ENCODE measurements around the gene TCOF1.

The TCOF1 gene

DNA sequence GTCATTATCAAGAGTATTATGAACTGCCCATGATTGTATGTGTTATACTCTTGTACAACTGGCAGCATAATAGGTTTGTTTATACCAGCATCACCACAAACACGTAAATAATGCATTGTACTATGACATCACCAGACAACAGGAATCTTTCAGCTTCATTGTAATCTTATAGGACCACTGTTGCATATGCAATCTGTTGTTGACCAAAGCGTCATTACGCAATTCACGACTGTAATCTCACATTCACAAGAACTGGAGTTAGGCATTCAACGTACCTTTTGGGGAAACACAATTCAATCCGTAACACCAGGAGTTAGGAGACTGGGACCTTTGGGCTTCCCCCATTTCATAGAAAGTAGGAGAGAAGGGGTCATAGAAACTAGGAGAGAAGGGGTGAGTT lies 34.4 kb upstream of the TCOF1 start:
- DNase-seq (ENCODE audit: low spot score), result no peak

DNA sequence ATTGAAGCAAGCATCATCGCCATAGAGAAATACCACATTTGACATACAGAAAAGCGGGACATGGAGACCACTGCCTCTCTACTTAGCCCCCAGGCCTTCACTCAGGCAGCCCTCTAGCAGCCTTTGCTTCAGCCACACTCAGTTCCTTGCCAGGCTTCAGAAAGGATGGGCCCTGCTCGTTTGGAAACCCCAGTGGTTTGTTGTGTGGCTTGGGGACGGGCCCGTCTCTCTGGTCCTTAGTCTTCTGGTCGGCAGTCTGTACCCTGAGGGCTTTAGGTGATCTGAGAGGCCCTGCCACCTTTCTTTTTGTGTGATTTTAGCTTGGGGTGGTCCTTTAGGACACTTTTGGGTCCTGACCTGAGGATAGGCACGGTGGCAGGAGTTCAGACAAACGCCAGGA lies 33.7 kb upstream of the TCOF1 start:
- no peak for DNase-seq (ENCODE audit: low spot score)

DNA sequence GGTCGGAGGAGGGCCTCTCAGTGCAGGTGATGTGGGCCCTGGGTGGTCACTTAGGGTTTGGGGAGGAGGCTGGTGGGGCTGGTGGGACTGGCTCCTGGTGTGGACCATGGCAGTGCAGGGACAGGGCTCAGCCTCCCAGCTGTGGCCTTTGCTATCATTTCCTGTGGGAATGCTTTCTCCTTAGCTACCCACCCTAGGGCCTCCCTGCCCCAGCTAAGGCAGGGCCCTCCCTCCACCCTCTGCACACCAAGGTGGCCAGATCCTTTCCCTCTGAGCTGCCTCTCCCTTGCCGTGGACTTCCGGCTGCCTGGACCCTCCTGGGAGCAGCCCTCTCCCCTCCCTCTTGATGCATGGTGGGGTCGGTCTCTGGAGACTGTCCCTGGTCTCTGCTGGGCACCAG lies 32.1 kb upstream of the TCOF1 start:
- DNase-seq (ENCODE audit: low spot score), result no peak

DNA sequence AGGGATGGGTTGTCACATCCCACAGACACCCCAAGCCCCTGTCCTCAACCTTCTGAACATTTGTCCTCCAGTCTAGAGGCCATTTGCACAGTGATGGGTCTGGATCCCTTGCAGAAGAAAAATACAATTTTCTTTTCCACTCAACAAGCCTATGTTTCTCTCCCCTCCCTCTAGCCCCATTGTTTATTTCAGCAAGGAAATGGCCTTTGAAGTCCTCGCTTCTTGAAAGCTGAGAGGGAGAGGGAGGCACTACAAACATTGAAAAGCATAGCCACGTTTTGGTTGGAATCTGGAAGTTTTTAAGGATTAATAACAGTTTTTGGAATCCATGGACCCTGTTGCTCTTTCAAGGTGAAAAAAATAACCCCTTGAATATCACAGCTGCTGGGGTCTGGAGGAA lies 30.8 kb upstream of the TCOF1 start:
- no peak for DNase-seq (ENCODE audit: low spot score)

DNA sequence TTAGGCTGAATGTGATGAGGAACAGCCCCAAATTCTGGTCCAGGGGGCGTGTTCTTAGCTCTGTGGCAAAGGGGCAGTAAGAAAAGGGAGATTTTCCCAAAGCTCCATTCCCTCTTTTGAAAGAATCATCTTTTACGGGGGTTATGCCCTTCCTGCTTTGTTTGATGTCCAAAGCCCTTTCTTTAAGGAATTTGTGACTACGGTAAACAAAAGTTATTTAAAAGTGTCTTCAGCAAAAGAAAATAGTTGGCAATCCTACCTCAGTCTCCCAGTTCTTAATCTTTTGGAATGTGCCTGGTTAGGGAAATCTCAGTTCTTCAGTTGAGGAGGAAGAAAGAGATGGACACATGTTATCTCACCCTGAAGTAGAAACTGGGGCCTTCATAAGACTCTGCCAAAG lies 30.4 kb upstream of the TCOF1 start:
- DNase-seq (ENCODE audit: low spot score), result no peak

DNA sequence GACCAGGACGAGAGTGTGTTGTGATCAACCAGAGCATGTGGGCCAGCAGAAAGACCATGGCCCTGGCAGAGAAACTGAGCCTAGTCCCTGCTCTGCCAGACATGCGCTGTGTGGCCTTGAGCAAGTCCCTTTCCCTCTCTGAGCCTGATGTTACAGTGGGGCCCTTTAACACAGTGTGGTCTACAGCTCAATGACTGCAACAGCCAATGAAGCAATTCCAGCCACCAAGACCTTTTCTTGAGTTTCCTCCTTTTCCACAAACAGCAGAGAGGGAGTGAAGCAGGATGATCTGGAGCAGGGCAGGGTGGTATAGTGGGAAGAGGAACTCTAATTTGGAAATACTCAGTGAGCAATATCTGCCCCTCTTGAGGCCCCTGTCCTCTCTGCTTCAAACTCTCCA lies 29.0 kb upstream of the TCOF1 start:
- no peak for DNase-seq (ENCODE audit: low spot score)

DNA sequence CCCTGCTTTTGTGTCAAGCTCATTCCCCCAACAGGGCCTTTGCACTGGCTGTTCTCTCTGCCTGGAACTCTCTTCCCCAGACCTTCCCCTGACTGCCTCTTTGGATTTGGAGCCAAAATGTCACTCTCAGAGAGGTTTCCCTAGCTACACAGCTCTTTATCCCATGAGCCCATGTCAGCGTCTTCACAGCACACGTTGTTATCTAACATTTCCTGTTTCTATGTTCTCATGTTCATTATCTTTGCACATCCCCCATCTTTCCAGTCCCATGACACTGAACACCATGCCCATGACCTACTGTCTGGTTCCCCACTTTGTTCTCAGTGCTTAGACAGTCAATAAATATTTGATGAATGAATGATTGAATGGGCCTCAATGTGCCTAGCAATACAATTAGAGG lies 28.5 kb upstream of the TCOF1 start:
- DNase-seq (ENCODE audit: low spot score), result no peak

DNA sequence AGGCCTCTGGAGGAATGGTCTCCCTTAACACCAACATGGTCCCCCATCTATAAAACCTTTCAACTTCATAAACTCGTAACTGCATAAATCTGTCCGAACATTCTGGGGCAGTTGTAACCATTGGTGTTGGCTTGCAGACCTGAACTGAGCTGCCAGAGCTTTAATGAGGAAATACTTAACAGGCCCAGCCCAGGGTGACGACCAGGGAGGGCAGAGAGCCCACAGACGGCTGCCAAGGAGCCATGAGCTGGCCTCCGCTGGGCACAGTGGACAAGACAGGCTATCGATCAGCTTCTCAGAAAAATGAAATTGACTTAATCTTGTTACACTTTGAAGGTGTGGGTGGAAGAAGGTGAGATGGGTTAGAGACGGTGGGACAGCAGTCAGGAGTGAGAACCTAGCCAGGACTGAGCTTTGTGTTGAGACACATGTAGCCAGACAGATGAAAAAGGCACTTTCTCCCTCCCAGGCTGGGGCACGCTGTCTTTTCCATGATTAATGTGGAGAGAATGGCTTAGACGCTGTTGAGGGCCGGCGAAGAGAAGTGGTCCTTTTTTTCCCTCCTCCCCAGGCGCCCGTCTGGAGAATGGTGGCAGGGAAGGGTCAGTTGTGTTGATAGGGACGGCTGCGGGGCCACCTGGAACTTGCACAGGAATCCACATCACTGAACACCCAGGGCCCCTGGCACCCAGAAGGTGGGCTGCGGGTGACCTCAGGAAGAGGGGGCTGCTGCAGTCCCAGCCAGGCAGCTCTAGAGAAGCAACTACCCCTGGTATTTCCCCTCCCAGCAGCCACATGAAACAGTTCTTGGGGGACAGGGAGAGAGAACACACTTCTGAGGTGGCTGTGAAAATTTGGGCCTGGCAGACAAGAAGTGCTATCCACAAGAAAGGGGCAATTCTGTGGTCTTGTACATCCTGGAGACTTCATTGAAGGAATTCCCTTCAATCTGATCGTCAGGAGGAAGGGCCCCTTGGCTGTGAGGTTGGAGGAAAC lies 27.3 kb upstream of the TCOF1 start:
- DNase-seq (ENCODE audit: low spot score), result no peak

DNA sequence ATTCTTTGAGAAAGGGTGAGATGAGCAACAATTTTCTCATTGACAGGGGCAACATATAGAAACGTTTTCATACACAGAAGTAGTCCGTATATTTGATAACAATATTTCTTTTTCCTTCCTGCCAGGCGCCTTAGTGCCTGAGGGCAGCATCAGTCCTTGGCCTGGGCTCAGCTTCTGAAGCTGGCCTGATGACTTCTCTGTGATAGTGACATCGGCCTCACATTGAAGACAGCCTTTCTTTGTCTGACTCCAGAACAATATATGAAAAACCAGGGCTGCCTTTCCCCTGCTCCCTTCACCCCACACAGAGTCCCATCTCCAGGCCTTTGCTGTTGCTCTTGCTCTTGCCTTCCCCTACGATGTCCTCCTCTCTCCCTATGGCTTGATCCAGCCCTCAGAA lies 24.1 kb upstream of the TCOF1 start:
- no peak for DNase-seq (ENCODE audit: low spot score)

DNA sequence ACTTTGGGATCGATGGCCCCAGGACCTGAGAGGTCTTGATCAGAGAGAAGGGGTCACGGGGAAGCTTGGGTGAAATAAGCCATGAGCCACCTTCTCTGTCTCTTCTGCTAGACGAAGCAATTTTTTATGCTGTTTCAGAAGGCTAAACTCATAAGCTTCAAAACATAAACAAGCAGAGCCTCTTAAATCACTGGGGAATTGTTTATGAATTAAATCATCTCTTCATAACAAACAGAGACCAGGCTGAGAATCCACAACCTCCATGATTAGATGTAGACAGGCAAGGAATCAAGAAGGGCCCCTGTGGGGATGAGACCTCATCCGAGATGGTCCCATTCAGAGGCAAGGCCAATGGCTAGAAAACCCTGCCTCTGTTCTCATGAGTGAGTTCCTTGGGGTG lies 21.7 kb upstream of the TCOF1 start:
- DNase-seq (ENCODE audit: low spot score), result no peak

DNA sequence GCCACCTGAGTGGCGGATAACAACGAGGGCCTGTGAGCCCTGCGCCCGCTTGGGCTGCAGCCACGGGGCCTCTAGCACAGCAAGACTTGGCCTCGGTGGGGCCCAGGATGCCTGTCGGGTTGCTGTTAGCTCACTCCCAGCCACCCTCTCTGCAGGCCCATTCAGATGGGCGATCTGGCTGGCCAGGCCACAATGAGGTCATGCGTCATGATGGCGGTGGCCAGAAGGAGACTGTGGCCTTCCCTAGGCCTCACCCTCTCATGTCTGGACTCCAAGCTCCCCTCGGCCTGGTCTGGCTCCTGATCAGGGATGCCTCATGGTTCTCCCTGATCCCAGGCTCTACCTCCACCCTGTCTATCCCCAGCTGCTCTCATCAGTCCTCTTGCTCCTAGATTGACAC lies 19.0 kb upstream of the TCOF1 start:
- no peak for DNase-seq (ENCODE audit: low spot score)

DNA sequence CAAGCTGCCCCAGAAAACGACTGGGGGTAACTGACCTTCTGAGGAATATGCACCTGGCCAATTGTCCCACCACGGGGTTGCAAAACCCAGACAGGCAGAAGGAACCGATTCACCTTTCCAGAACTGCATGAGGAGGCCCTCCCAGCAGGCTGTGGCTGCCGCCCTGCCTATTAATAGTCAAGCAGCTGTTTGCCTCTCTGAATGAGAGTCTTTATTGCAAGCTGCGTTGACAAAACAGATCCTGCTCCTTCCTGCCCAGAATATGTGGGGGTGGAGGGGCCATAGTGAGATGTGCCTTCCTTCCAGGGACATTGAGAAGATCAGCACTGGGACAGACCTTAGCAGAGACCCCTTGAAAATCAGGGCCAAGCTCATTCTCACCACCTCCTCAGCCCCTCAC lies 18.3 kb upstream of the TCOF1 start:
- no peak for DNase-seq (ENCODE audit: low spot score)

DNA sequence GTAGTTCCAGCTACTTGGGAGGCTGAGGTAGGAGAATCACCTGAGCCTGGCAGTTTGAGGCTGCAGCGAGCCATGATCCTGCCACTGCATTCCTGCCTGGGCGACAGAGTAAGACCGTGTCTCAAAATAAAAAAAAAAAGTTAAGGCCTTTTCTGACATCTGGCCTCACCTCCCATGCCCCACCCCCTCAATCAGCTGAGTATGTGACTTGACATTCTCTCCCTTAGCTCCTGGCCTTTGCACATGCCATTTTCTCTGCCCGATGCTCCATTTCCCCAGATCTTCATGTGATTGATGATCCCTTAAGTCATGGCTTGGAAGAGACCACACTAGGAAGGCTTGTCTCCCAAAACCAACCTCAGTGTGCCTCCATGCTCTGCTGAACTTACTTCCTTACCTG lies 17.7 kb upstream of the TCOF1 start:
- DNase-seq (ENCODE audit: low spot score), result no peak

DNA sequence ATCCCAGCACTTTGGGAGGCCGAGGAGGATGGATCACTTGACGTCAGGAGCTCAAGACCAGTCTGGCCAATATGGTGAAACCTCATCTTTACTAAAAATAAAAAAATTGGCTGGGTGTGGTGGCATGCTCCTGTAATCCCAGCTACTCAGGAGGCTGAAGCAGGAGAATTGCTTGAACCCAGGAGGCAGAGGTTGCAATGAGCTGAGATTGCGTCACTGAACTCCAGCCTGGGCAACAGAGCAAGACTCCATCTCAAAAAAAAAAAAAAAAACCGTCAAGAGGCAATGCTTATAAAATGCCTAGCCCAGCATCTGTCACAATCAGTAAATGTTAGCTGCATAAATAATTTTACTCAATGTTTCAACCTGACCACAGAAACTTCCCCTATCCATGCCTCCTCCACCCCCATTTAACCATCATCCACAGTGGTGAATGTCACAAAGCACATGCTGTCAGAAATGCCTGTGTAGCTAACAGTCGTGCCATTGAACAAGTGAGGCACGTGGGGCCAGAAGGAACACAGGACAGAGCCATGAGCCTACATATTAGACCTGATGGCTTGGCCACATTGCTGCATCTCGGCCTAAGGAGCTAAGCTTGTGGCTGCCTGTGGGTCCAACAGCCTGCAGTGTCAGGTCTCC lies 16.8 kb upstream of the TCOF1 start:
- no peak for DNase-seq (ENCODE audit: low spot score)

DNA sequence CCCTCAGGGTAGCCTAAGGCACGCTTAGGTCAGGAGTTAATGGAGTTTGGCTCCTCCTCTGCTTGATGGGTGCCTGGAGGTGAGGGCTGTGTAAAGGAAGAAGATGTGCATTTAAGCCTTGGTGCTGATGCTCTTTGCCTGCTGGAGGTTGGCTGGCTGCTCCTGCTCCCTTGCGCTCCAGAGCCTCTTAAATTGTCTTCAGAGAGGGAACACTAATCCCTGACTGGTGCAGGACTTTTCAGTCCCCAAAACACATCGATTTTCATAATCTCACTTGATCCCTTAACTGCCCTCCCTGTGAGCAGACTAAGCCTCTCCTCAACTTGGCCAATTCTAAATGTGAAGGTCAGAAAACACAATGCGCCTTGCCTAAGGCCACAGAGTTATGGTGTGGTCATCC lies 16.2 kb upstream of the TCOF1 start:
- DNase-seq (ENCODE audit: low spot score), result no peak

DNA sequence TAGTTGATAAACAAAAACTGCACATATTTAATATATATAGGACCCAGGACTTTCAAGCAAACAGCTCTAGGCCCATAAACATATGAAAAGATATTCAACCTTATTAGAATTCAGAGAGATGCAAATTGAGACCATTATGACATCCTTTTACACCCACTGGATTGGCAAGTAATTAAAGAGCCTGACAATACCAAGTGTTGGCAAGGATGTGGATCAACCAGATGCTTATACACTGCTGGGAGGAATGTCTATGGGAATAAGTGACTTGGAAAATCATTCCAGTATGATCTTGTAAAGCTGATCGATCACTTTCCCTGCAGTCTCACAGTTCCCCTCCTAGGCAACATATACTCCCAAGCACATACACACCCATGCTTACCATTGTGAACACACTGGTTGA lies 15.5 kb upstream of the TCOF1 start:
- no peak for DNase-seq (ENCODE audit: low spot score)

DNA sequence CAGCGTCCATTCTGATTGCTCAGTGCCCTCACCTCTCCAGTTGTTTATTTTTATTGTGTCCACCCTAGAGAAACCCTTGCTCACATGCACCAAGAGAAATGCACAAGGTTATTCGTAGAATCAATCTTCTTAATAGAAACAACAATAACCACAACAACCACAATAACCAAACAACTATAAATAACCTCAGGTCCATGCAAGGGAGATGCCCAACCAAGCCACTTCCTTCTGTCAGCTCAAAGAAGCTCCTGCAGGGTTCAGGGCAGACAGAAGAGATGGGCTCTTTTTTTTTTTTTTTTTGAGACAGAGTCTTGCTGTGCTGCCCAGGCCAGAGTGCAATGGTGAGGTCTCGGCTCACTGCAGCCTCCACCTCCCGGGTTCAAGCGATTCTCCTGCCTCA lies 14.9 kb upstream of the TCOF1 start:
- DNase-seq (ENCODE audit: low spot score), result no peak

DNA sequence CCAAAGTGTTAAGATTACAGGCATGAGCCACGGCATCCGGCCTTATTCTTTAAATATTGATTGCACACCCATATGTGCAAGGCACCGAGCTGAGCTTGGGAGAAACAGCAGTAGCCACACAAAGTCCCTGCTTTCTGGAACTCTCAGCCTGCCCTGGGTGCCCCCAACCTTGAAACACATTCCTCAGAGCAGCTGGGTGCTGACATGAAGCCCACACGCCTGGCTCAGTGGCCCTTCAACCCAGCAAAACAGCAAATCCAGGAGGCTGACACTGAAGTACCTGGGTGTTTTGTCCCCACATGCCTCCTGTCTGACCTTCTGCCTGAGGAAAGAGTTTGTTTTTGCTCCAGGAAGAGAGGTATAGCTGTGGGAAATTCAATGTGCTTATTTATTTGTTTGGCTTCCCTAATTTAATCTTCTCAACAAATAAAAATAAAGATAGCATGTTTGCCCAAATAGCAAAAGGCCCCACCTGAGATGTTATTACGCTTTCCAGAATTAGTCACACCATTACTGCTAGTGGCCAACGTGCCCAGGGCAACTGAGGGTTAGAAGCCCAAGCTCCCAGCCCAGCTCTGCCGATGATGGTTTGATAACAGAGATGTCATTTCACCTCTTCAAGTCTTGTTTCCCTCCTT lies 13.4 kb upstream of the TCOF1 start:
- DNase-seq (ENCODE audit: low spot score), result no peak

DNA sequence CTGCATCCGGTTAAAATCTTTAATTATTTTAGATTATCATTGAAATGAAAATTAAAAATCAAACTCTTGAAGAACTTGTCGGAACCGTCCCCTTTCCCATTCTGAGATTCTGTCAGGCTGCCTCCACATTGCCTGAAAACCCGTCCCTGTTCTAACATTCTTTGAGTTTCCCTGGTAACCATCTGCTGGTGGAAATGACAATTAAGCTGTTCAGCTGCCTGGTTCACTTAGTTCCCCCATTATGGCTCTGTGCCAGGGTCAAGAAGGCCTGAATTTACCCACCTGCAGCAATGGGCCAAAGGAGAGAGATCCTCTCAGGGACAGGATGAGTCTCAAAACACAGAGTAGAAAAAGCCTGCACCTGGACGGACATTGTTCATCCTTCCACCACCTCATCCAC lies 11.8 kb upstream of the TCOF1 start:
- DNase-seq (ENCODE audit: low spot score), result no peak

DNA sequence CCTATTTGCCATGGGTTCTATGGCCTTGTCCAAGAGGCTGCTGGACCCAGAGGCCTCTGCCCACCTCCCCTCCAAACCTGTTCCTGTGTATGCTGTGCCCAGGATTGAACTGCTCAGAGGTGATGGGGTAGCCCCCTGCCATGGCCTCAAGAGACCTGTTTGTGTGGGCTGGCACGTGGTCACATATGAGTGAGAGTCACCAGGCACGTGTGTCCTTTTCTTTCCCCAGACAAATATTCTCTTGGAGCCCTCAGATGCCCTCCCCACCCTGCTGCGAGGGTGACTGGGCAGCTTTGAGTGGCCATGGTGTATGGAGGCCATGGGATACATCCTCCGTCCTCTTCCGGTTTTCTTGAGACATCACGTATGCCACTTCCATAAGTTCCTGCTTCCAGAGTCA lies 10.9 kb upstream of the TCOF1 start:
- no peak for DNase-seq (ENCODE audit: low spot score)

DNA sequence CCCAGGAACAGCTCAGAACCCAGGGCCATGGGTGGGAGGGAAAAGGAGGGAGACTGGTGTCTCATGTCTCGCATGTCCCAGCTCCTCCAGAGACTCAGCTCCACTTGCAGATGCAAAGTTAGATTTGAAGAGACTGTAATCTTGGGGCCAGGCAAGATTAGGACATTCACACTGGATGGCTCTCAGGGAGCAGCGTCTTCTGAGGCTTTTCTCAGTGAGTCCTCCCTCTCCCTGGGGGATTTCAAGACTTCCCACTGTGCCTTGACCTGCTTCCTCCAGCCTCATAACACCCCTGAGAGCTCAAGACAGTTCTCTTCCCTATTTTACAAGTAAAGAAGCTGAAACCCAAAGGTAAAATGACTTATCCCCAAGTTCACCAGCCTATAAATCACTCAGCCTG lies 10.5 kb upstream of the TCOF1 start:
- DNase-seq (ENCODE audit: low spot score), result no peak

DNA sequence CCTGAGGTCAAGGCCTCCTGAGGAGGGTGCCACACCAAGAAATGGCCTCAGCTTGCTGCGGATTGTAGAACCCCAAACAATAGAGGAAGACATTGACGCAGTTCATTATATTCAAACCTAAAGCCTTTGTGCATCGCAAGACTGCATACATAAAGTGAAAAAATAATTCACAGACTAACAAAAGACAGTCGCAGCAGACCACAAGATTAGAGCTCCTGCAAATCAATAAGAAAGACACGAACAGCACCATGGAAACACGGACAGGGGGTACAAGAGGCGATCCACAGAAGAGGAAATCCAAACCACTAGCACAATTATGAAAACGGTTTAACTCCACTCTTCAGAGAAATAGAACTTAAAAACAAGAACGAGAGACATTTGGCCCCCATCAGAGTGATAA lies 10.0 kb upstream of the TCOF1 start:
- no peak for DNase-seq (ENCODE audit: low spot score)

DNA sequence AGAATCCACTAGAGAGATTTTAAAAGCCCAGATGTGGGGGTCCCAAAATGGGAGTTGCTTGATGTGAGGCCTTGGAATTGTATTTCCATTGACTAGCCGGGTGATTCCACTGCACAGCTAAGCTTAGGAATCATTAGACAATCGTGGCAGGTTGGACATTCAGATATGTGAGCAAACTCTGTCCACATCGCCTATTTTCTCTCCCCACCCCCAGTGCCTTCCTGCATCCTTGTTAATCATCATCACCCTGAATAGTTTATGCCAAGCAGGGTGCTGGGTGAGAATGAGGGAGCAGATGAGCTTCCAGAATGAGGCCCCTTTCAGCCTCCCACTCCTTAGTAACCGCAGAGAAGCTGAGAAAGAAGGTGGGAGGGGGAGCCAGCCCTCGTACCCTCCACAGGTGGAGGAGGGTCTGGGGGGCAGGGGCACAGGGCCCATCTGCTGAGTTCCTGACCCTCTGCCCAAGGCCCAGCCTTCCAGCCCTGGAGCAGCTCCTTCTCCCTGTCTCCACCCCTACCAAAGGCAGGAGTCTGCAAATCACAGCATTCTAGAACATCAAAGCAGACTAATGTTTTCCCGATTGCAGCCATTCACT lies 7.7 kb upstream of the TCOF1 start:
- DNase-seq (ENCODE audit: low spot score), result no peak
